ENCODE measurements around the gene TEK.

TEK gene

DNA sequence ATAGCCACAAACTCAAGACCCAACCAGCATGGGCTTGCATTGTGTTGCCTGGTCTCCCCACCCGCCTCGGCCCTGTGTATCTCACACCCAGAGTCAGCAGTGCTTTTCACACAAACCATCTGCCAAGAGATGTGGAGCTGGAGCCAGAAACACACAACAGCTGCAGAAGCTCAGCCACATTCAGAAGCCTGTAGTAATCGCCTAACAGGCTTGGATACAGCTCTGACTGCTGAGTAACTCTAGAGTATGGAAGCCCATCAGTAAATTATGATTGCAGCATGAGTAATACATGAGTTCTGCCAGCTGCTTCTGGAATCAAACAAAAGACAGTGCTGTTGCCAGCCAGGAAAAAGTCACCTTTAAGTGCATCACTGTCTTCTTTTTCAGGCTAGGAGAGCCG, 16.0 kb downstream of the TEK start:
- DNase-seq = no peak

DNA sequence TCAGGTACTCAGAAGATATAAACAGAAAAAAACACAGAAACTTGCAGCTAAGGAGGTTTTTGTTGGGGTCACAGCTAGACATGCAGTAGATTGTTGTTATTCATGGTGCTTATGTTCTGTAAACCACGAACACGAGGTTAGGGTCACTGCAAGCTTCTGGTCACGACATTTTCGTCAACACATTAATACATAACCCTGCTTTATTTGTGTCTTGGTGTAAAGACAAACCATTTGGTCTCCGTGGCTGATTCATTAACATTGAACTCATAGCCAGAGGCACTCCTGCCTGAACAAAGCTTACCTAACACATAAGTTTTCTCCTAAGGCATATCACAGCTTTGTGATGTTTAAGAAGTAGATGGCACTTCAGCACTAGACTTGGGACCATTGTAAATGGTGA, 16.9 kb downstream of the TEK start:
- no peak for DNase-seq

DNA sequence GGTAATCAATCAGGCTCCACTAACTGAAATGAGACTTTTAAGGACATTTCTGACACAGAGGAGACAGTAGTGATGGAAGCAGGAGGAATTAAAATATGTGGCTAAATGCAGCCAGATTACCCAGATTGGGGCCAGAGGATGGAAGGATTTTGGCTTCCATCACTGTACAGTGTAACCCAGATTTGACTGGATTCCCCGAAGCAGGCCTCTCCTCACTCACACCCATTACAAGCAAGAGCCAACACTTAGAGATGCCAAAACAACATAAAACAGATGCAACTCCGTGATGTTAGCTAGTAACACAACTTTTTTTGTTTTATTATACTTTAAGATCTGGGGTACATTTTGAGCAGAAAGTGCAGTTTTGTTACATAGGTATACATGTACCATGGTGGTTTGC, 17.6 kb downstream of the TEK start:
- no peak for DNase-seq

- peak; percentile 7 for DNase-seq
Measured at GRCh38 chr9:27129221-27129620, 20.2 kb downstream of the TEK start.

- no peak for DNase-seq
Measured at GRCh38 chr9:27131731-27132130, 22.7 kb downstream of the TEK start.

DNA sequence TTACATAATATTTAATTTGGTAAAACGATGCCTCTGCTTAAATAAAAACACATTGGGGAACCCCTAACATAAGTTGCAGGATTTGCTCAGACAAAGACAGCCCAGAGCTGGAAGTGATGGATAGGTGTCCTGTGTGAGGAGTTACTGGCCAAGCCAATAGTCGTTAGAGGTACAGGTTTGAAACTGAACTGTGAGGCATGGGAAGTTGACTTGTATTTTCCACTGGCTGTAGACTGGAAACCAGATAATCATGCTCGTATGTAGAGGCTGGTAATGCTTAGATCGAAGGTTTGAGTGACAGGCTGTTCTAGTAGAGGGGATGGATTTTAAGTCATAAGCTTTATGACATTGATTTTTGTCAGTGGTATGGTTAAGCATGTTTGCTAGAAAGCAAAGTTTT, 24.8 kb downstream of the TEK start:
- DNase-seq = no peak

DNA sequence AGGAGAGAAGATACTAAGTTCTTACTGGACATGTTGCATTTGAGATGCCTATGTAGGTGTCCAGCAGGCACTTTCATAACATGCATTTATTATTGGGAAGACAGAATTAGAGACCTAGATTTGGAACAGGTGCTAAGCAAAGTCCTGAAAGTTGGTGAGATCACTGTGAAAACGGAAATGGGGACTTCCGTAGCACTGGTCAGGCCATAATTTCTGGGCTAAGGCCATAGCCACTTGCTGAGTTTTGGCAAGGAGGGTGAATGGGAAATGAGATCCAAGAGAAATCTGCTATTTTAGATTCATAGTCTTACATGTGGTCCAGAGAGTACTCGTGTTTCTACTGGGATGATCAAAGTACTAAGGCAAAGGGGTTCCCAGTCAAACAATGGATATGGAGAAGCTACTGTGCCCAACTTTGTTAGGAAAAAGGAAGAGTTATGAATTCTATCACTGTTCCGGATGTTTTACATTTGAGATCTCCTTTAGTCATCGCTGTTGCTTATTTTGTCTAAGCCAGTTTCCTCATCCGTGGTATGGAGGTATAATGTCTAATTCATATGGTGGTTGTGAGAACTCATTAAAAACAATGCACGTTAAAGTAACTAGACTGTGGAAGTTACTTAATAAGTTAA, 33.4 kb downstream of the TEK start:
- no peak for DNase-seq

GRCh38 chr9:27145143-27145542, 36.1 kb downstream of the TEK start:
- DNase-seq = no peak

- DNase-seq = no peak
Measured at GRCh38 chr9:27149651-27150050, 40.6 kb downstream of the TEK start.

DNA sequence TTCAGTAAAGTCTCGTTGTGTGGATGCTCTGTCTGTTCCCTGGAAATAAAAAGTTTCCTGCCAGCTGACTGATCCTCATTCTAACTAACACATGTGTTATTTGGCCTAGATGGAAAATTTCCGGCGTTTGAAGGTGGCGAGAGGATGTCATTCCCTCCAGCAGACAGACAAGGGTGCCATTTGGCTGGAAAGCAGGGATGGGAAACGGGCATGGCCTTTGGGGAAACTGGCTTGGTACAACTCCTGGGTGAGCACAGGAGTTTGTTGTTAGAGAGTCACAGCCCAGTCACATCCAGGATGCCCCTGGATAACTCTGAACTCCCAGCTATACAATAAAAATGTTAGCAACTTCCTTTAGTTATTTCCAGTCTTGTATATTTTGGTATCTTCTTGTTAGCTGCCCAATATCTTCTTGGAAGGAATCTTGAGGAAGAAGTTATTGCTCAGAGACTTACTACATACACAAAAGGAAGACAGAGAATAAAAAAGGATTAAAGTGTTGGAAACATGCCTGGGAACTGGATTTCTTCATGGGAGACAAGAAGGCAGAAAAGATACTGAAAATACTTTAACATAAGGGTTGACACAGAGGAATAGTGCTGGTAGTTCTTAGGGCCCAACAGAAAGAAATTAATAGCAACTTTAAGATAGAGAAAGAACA, 41.9 kb downstream of the TEK start:
- no peak for DNase-seq

DNA sequence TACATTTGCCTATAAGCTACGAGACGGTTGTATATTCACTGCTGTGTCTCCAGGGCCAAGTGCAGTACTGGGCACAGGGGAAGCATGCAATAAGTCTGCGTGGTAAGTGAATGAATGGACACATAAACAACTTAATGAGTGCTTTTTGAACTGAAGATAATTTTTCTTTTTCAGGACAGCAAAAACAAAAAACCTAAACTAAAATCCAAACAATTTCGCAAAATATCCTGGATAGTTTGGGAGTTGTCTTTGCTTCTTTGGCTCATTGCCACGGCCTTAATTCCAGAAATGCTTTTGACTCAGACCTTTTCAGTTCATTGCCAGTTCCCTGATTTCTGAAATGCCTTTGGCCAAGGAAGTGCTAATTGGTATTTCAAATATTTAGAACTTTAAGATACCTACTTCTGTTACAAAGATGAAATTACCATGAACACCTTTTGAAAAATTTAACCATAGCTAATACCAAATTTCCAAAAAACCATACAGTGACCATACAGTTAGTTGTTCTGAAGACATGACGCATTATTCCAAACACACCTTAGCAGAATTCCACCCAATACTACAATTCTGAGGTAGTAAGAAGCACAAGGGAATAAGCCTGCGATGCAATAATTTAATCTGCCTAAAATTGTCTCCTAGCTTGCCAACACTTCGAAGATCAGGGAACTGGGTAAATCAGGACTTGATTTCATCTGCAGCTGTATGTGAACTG, 42.8 kb downstream of the TEK start:
- DNase-seq = no peak

DNA sequence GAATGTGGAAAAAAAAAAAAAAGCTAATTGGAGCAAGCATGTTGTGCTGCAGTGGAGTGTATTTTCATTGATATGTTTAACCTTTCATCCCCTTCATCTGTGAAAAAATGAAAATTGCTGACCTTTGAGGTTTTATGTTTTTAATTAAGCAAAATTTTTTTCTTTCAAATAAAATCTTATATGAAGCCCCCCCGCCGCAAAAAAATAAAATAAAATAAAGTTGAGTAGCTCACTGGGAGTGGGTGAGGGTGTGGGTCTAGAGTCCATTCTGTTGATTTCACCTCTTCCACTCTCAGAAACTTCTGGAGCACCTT, 43.3 kb downstream of the TEK start:
- DNase-seq = no peak

GRCh38 chr9:27154908-27155307, 45.9 kb downstream of the TEK start:
- peak; percentile 0 for DNase-seq

DNA sequence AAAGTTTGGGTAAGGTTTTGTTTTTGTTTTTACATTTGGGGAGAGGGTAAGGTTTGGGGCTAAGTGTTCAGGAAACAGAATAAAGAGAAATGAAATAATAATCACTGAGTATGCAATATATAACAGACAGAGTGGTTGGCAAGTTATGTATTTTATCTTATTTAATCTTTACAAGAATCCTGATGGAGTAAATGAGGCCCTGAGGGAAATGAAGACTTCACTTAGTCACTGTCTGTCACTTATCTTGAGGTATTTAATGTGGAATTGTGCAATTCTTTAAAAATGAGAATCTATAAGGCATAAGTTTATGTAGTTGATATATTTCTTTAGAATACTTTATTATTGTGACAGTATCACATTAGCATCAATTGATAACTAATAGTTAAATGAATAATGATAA, 48.1 kb downstream of the TEK start:
- no peak for DNase-seq

GRCh38 chr9:27157736-27158135, 48.7 kb downstream of the TEK start:
- DNase-seq = no peak

DNA sequence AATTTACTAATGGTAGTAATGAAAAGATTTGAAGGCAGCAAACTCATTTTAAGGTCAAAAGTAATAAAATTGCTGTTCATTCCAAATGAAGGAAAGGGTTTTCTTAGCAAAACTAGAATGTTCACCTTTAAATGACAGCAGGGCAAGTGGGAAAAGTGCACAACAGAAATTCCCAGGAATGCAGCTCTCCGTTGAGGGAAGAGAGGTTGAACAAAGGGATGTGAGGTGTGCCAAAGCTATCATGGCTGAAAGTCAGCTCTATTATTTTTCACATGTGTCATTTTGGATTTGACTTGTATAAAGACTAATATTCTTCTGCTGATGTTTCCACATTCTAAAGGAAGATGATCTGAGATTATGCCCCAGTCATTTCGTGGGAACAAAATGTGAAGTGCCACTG, 51.6 kb downstream of the TEK start:
- no peak for DNase-seq

DNA sequence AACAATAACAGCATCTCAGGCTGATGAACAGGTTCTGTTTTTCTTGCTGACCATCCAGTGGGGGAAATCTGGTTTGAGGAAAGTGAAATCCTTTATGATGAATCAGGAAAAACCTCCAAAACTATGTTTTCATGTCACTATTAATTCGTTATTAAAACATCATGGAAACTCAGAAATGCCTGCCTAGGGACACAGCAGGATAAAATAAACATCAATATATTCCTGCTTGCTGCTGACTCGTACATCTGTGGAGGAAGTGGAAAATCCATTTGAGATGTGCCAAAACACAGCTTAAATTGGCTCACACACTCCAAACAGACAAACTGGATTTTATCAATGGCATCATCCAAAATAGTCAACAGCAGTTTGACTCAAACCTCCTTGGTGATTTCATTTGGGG, 53.0 kb downstream of the TEK start:
- DNase-seq = no peak

GRCh38 chr9:27165068-27165467, 56.0 kb downstream of the TEK start:
- no peak for DNase-seq

DNA sequence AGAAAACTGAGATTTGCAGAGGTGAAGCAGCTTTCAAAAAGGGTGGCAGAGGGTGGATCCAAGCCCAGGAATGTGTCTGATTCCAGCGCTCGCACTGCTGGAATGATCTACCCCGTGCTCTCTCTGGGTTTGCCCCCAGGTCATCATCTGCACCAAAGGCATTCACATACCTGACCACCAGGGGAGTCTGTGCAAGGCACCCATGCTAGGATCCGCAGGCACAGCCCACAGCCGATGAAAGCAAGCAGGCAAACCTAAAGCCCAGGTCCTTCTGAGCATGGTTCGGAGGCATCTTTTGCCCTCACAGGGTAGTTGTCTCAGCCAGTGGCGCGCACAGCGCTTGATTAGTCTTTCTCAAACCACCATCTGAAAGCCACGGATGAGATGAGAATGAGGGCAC, 56.6 kb downstream of the TEK start:
- DNase-seq = no peak

- DNase-seq = no peak
Measured at GRCh38 chr9:27168496-27168895, 59.5 kb downstream of the TEK start.

- DNase-seq = no peak
Measured at GRCh38 chr9:27168951-27169350, 59.9 kb downstream of the TEK start.

DNA sequence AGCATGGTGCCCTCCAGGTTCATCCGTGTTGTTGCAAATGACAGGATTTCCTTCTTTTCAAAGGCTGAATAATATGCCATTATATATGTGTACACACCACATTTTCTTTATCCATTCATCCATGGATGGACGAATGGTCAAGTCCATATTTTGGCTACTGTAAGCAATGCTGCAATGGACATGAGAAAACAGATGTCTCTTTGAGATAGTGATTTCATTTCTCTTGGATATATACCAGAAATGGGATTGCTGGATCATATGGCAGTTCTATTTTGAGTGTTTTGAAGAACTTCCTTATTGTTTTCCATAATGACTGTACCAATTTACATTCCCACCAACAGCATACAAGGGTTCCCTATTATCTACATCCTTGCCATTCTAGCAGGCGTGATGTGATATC, 67.9 kb downstream of the TEK start:
- DNase-seq = no peak

GRCh38 chr9:27179245-27179865, 70.3 kb downstream of the TEK start:
- no peak for DNase-seq

DNA sequence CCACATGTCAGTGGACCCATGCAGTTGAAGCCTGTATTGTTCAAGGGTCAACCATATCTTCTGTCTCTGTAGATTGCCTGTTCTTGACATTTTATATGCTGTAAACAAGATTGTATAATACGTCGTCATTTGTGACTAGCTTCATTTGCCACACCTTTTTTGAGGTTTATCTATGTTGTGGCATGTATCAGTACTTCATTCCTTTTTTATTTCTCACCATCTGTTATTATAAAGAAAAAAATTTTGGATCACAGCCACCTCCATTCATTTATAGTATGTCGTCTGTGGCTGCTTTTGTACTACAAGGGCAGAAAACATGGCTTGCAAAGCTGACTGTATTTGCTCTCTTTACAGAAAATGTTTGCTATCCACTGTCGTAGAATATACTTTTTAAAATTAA, 72.4 kb downstream of the TEK start:
- DNase-seq = no peak
